SK-N-SH (cell line): Measurements from ENCODE around the gene HS3ST4.

Experiments used
- RFX5 ChIP-seq: IDR thresholded peaks from 2 replicates; pipeline ENCODE4 v1.6.1; 2012; ENCODE audit warnings: mild to moderate bottlenecking, improper control_type of control experiment, low read length
- TF ChIP-seq, protein P1 (sequence below): fragments of 200-600 bp; sonication (generic); IDR thresholded peaks from 2 replicates; pipeline ENCODE4 v1.6.1; 2017; ENCODE audit warnings: antibody characterized with exemption, mild to moderate bottlenecking, moderate library complexity

DNA sequence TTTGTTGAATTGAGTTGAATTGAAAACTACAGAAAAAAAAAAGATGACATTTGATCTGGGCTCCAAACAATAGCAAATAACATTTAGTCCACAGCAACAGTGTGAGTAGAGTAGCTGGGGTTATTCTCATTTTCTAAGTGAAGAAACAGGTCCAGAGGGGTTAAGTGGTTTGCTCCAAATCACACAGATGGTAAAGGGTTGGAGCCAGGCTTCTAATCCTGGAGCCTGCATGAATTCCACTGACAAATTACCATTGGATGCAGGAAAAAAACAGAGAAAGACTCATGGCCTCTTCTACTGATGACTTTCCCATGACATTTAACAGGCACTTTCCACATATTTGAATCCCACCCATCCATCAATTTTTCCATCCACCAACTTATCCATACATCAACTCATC is 182.4 kb downstream of the HS3ST4 start:
- TF ChIP-seq, protein P1, sequence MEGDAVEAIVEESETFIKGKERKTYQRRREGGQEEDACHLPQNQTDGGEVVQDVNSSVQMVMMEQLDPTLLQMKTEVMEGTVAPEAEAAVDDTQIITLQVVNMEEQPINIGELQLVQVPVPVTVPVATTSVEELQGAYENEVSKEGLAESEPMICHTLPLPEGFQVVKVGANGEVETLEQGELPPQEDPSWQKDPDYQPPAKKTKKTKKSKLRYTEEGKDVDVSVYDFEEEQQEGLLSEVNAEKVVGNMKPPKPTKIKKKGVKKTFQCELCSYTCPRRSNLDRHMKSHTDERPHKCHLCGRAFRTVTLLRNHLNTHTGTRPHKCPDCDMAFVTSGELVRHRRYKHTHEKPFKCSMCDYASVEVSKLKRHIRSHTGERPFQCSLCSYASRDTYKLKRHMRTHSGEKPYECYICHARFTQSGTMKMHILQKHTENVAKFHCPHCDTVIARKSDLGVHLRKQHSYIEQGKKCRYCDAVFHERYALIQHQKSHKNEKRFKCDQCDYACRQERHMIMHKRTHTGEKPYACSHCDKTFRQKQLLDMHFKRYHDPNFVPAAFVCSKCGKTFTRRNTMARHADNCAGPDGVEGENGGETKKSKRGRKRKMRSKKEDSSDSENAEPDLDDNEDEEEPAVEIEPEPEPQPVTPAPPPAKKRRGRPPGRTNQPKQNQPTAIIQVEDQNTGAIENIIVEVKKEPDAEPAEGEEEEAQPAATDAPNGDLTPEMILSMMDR, result no peak
- TF ChIP-seq RFX5, result no peak
